HG03045 (cell line): Measurements from ENCODE around the gene NDRG4.
"Not testable (repeated sequence)": the region's sequence is repeated elsewhere in the genome, so short reads cannot be mapped to it uniquely, and the experiment has no call there.

Experiments
- ATAC-seq: cut with Tn5 transposase; IDR thresholded peaks from one replicate; pipeline ENCODE4 v1.9.1; 2021; ENCODE audit warnings: mild to moderate bottlenecking, moderate library complexity; ENCODE audit not compliant: unreplicated experiment

The NDRG4 gene

DNA sequence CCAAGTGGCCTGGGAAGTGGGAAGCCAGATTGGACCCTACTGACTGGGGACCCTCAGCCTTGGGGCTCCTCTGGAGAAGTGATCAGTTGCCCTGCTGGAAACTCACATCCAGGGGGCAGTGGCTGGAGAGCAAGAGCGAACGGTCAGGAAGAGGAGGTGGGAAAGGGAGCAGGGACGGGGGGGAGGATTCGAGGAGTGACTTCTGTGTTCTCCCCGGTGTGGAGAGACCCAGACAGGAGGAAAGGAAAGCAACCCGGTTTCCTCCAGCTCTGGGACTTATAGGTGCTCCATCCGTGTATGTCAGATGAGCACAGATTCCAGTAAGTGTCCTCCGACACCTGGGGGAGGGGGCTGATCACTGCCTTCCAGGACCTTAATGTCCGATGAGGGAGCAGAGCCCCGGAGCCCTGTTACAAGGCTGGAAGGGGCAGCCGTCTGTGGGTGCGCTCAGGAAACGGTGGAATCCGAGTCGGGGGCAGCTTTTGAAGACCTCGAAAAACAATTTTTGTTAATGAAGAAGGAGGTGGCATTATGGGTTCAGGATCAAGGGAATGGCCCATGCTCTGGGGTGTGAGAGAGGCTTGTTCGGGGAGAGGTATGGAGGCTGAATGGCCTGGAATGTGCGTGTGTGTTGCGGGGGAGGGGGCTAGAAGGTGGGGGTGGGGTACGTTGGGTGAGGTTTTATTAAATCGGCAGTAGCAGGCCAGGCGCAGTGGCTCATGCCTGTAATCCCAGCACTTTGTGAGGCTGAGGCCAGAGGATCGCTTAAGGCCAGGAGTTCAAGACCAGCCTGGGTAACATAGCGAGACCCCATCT, 34.8 kb upstream of the NDRG4 start:
- no peak for ATAC-seq

DNA sequence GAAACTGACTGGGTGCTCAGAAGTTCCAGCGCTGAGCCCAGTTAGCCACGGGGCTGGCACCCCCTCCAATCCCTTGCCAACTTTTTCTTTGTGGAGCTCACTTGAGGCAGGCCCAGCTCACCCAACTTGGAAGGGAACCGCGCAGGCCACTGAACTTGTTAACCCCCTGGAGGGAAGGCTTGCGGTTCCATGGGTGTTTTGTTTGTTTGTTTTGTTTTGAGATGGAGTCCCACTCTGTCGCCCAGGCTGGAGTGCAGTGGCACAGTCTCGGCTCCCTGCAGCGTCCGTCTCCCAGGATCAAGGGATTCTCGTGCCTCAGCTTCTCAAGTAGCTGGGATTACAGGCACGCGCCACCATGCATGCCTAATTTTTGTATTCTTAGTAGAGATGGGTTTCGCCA, 34.1 kb upstream of the NDRG4 start:
- no peak for ATAC-seq

DNA sequence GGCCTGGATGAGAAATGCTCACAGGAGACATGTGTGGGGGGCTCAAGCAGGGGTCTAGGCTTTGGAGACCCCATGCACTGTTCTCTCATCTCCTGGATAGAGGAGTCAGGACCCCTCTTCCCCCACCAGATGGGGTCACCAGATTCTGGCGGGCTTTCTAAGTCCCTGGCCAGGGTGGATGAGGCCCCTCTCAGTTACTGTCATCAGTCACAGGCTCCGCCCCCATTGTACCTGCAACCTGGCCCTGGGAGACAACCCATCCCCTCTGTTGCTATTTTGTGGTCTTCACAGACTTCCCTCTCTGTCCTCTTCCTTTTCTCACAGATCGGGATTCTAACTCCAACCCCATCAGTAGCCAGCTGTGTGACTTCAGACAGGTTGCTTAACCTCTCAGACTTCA, 33.5 kb upstream of the NDRG4 start:
- ATAC-seq = no peak

DNA sequence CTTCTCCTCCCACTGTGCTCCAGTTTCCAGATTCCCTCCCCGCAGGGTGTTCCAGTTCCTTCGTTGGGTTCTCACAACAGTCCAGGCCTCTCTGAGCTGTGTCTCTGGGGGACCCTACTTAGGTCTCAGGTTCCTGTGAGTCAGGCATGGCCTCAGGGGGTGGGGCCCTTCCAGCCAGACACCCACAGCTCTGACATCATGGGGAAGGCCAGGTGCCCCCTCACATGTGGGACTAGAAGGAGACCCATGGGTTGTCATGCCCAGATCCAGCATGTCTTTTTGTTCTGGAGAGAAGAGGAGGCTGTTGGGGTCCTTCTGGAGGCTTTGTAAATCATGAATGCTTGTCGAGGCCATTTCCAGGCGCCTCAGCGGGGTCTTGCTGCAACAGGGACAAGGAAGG, 32.0 kb upstream of the NDRG4 start:
- ATAC-seq = no peak

DNA sequence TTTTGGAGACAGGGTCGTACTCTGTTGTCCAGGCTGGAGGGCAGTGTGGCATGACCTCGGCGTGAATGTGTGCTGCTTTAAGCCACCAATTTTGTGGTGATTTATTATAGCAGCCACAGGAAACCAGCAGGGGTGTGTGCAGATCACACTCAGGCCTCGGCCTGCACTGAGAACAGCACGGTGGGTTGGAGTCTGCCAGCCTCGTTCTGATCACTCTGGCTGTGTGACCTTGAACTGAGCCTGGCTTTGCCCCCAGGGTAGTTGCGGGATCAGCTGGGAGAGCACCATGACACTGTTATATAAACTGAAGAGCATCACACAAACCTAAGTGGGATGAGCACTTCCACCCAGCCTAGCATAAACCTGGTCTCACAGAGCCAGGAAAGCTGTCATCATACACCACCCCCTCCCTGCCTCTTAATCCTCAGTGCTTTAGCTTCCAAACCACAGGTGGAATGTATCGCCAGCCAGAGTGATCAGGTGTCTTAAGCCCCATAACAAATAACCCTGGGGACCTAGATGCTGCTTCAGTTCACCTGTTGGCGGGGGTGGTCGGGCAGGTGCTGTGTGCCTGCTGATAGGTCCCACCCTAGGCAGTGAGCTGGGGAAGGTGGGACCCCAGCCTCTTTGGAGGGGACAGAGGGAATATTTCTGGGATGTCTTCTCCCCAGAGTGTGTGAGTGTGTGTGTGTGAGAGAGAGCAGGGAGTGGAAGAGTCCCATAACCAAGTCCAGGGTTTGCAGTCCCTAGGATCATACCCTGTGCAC, 28.6 kb upstream of the NDRG4 start:
- no peak for ATAC-seq

DNA sequence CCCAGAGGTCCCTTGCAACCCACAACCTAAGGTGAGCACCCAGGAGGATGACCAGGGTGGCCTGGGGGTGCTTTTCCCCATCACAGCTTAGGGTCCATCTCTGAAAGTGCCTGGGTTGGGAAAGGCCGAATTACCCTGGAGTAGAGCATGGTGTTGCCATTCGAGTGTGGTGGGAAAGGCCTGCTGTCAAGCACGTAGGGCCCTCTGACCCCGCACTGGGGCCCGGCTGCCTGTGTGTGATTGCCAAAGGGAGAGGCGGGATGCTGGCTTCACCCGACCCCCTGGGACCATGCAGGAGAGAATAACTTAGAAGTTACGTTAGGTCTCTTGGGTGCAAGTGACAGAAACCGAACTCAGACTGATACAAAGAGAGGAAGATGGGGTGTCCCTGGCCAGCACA, 27.7 kb upstream of the NDRG4 start:
- ATAC-seq = no peak

DNA sequence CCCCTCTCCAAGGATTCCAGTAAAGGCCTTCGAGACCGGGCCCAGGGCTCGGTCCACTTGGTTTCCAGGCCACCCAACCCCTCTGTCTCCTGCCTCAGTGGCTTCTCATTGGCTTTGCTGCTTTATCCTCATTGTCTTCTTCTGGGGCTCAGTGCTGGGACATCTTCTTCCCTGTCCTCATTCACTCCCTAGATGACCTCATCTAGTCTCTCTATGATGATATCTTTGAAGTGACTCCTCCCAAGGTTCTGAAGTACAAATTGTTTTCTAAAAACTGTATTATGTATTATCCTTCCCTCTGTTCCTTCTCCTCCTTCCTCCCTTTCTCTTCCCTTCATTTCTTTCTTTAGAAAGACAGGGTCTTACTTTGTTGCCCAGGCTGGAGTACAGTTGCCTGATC, 27.1 kb upstream of the NDRG4 start:
- no peak for ATAC-seq

DNA sequence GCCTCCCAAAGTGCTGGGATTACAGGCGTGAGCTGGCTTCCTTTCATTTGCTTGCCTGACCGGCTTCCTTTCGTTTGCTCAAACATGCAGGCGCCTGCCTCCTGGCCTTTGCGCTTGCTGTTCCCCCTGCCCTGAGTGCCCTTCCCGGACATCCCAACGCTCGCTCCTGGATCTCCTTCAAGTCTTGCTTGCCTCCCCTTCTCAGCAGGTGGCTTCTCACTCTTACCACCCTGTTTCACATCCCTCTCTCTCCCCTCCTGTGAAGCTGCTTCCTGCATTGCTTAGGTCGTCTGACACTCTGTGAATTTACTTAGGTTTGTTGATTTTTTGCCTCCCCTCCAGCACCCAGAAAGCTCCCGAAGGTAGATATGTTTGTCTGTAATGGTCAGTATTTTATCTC, 25.6 kb upstream of the NDRG4 start:
- no peak for ATAC-seq

DNA sequence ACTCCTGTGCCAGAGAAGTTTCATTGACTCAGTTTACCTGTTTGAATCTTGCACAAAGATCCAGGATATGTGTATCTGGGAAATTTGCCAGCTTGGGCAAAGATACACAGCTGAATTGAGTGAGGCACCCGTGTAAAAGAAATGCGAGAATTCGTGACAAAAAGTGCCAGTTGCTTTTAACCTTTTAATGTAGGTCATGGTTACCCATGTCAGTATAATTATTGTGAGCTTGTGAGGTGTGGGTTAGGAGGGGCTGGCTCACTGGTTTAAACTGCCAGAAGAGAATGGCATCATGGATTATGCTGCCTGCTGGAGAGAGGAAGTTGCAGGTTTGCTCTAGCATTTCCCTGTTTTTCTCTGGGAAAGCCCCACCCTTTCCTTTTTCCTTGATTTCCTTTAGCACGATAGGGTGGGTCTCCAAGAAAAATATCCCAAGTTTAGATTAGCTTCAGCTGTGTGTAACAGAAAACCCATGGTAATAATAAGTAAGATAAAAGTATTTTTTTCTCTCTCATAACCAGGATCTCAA, 24.8 kb upstream of the NDRG4 start:
- no peak for ATAC-seq

DNA sequence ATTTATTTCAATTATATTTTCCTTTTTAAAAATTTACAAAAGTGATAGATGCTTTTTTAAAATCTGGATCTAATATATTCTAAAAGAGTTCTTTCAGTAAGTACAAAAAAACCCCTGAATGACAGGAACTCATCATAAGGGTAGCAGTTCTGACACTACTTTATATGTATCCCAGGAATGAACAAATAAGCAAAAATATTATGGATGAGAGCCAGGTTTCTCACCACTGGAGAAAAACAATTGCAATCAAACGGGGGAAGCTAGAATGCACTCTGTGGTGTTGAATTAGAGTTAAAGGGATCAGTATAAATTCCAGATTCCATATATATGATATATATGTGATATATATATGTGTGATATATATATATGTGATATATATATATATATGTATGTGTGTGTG, 23.2 kb upstream of the NDRG4 start:
- no peak for ATAC-seq

DNA sequence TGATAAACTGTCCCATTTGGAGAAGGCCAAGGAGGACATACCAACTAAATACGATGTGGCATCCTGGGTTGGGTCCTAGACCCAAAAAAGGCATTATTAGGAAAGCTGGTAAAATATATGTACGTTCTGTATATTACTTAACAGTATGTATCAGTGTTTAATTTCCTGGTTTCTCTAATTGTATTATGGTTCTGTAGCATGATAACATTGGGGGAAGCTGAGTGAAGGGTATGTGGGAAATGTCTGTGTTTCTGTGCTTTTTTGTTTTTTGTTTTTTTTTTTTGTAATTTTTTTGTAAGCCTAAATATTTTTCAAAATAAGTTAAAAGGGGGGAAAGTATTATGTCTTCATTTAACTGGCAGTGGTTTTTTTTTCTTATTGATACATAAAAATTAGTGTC, 21.5 kb upstream of the NDRG4 start:
- ATAC-seq = no peak

DNA sequence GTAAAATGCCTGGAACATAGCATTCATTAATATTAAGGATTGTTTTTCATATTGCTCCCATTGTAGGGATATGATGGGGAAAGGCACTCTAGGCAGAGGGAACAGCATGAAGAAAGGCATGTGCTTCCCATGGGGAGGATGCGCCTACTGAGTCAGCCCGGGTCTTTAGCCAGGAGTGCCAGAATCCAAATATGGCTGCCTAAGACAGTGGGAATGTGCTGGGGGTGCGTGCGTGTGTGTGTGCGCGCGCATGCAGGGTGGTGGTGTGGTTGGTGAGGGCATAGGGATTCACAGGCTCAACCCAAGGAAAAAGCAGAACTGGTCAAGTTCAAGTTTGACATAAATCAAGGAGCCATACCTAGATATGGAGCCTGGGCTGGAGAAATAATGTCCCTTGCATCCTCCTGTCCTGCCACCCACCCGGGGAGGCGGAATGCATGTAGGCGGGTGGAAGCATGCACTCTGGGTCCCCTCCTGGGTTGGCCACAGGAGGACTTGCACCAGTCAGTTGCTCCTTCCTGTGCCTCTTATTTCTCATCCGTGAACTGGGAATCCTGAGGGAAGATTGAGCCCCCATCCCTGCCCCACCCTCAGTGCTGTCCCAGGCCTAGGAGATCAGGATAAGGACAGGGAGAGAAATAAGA, 18.6 kb upstream of the NDRG4 start:
- ATAC-seq = no peak

DNA sequence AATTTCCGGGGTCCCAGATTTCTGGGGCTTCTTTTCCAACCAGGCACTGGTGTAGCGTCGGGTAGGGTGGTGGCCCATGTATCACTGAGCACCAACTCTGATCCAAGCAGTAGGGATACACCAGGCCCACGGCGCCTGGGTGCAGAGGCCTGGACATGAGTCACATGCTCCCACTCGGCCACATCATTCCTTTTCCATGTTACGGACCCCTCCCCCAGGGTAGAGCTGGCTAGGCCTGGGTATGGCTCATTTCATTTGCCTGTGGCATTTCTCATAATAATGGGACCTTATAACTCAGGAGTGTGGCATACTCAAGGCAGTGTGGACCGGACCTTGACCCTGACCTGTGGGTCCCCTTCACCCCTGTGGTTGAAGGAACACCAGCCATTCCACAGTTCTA, 18.0 kb upstream of the NDRG4 start:
- ATAC-seq = no peak

DNA sequence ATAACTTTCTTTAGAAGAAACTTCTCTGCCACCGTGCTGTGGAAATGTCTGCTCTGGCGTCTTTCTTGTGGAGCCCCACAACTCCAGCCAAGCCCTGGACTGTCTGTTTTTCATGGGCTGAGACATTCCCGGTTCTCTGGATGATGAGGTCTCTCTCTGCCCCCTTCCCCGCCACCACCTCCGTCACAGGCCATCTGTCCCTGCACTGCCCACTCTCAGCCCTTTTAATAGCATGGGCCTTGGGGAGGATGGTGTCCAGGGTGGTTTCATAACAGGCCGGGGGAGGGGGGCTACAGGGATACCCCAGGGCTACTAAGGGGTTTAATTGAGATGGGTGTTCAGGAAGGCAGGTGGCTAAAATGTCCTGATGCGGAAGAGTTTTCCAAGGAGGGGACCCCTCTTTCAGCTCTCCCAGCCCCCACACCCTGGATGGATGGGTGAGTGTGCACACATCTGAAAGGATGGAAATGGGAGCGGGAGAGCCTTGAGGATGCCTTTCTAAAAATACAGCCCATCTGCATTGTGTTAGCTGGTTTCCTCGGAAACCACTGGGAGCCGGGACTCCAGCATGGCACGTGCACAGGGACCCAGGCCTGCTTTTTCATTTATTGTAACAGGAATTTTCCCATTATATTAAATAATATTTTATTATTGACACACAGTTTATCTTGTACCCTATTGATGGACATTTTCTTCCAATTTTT, 14.6 kb upstream of the NDRG4 start:
- no peak for ATAC-seq

DNA sequence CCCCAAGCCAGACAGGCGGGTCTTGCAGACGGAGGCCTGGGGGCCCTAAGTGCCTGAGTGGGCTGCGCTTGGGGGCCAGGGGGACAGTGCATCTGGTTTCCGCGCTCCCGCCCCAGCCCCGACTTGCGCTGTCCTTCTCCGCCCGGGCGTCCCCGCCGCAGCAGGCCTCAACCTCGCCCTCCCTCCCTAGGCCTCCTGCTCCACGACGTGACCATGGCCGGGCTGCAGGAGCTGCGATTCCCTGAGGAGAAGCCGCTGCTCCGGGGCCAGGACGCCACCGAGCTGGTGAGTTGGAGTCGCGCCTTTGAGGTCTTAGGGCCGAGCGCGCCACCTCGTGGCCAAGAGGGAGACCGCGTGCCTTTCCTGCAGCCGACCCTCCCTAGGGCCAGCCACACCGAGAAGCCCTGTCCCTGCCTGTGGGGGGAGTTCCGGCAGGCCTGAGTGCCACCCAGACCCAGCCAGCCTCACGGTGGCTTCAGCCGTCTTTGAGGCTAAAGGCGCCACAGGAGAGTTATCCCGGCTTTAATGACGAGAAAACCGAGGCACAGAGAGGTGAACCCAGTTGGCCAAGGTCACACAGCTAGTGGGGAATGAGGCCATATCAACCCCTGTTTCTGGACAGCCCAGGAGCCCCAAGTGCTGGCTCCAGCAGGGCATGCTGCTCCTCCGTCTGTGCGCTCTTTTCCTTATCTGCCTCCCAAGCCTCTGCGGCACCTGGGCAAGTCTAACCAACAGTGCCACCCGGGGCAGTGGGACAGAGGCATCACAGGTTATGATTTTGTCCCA, 12.2 kb upstream of the NDRG4 start:
- ATAC-seq = peak; percentile 69

DNA sequence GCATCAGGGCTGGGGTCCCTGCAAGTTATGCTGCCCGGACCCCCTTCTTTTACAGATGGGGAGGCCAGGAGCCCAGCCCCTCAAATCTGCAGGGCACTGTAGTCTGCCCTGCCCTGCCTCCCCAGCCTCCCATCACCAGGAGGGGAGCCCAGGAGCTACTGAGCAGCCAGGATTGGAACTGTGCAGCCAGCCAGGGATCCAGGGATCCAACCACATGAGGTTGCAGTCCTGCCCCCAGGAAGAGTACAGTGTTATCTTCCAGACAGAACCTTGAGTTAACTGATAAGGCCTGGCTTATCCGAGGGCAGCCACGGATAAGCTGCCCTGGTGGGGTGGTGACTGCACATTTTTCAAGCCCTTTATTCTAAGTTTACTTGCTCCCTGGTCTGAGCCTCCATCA, 11.4 kb upstream of the NDRG4 start:
- no peak for ATAC-seq

DNA sequence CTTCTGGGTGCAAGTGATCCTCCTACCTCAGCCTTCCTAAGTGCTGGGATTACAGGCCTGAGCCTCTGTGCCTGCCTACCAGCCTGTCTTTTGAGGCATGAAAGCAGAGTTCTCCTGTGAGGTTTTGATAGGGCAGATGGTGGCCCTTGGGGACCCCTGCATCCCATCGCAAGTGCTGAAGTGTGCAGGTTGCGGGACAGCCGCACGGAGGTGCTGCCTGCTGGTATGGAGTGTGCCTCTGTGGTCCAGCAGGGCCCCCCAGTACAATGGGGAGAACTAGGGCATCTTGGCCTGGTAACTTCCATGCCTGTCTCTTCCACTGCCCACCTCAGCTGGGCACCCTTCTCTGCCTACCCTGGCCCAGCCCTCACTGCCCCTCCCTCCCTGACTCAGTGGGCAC, 9.9 kb upstream of the NDRG4 start:
- ATAC-seq = no peak

DNA sequence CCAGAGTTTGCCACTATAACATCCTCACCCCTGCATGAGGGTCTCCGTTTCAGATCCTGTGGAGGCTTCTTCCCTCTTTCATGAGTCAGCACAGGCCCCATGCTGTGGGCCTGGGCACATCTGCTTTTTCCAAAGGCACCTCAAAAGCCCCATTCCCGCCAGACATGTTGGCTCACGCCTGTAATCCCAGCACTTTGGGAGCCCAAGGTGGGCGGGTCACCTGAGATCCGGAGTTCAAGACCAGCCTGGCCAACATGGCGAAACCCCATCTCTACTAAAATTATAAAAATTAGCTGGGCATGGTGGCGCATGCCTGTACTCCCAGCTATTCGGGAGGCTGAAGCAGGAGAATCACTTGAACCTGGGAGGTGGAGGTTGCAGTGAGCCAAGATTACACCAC, 9.4 kb upstream of the NDRG4 start:
- not testable (repeated sequence) for ATAC-seq

DNA sequence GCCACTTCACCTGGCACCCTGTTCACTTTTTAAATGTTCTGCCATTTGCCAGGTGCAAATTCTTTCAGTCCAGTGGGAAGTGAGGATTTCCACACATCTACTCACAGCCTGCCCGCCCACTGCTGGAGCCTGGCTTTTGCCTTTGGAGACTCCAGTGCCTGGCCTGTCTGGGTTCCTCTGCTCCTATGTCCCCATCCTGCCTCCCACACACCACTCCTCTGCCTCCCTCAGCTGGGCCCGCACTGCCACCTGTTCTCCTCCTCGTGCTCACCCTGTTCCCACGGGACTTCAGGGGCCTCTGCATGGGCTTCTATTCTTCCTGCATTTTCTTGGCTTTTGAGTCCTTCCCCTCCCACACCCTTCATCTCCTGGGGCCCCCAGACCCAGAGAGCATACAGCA, 7.9 kb upstream of the NDRG4 start:
- ATAC-seq = no peak

DNA sequence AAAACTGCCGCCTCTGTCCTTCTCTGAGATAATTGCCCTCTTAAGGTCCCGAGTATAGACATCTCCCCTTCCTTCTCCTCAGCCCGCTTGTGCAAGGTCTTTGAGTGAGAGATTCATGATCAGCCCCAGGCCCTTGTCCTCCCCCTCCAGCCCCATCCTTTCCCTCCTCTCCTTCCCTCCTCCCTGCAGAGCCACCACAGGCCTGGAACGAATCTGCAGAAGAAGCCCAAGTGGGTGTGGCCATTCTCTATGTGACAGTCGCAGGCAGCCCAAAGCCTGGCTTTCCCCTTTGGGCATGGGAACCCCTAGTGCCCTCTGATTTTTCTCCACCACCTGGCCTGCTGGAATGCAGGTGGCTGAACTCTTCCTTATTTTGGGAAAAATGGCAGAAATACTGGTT, 7.2 kb upstream of the NDRG4 start:
- ATAC-seq = no peak
